K562 (cell line): ENCODE measurements around the gene MADD. TPM values are rescaled to one million over a fixed set of nuclear protein-coding genes. Genes with fewer than 3 reads are reported as not detected.

Experiments used
- ATAC-seq: fragments of 200-7000 bp; cut with Tn5 transposase; 3 replicates; pipeline ENCODE4 v1.9.1; 2020; ENCODE audit warnings: moderate library complexity
- BruUV-seq: library from RNA; stranded (reverse); fragments of 400-500 nt; replicated peaks from 2 replicates; lab custom pipeline; 2021; lab: Mats Ljungman, UMichigan
- CTCF ChIA-PET: fragments of 300-600 bp; formaldehyde crosslinking; extraction: SDS; loops from one replicate; lab custom pipeline; 2021; ENCODE audit warnings: low intra/inter-chr PET ratio; lab: Yijun Ruan, JAX
- POLR2A ChIA-PET: fragments of 300-600, 350-650 bp; sonication (Branson Sonifier 250); formaldehyde crosslinking; extraction: SDS; loops from one replicate; lab custom pipeline; 2021; ENCODE audit warnings: antibody characterized with exemption, inconsistent platforms; lab: Yijun Ruan, JAX
- DNase-seq, 4 experiments: peaks; one replicate each; pipeline versions ENCODE4 v3.0.0 to v3.0.0-alpha.2; 2011 to 2018; ENCODE audit warnings: low spot score in 3 of 4, mixed read lengths in 3 of 4; ENCODE audit errors: extremely low read depth in 1 of 4
- FAIRE-seq: peaks from 2 replicates; lab custom pipeline; 2011; peaks lifted over from hg19 to GRCh38; lab: Jason Lieb, UNC
- H2AFZ ChIP-seq: 2 replicates; pipeline ENCODE4 v1.6.0; 2011; ENCODE audit warnings: low read depth, low read length, control low read depth, inconsistent platforms
- H3K27ac ChIP-seq: fragments of 200-600 bp; 3 replicates; pipeline ENCODE4 v1.8.0; 2011; ENCODE audit warnings: low read depth, mild to moderate bottlenecking, control low read depth, inconsistent platforms, low read length, moderate library complexity, mixed read lengths; ENCODE audit errors: extremely low read depth
- H3K27me3 ChIP-seq, 2 experiments: fragments of 300-600 bp in 1 of 2; 2 replicates in 1 of 2; 3 replicates in 1 of 2; pipeline versions ENCODE4 v1.6.0 to v1.8.0; 2011; ENCODE audit warnings: inconsistent platforms in 2 of 2, low read length in 2 of 2, mild to moderate bottlenecking in 1 of 2, mixed read lengths in 1 of 2, moderate library complexity in 1 of 2; ENCODE audit not compliant: control insufficient read depth in 2 of 2, insufficient read depth in 2 of 2
- H3K36me3 ChIP-seq: fragments of 300-600 bp; 3 replicates; pipeline ENCODE4 v1.8.0; 2011; ENCODE audit warnings: mild to moderate bottlenecking, low read length, inconsistent platforms; ENCODE audit not compliant: control insufficient read depth, insufficient read depth
- H3K4me1 ChIP-seq, 2 experiments: fragments of 200-600 bp in 1 of 2; replicated peaks in 1 of 2; 2 replicates in 1 of 2; 3 replicates in 1 of 2; pipeline versions ENCODE4 v1.5.1 to v1.8.0; 2011; ENCODE audit warnings: inconsistent platforms in 2 of 2, low read length in 2 of 2, mild to moderate bottlenecking in 1 of 2, mixed read lengths in 1 of 2, moderate library complexity in 1 of 2; ENCODE audit not compliant: control insufficient read depth in 2 of 2, insufficient read depth in 2 of 2
- H3K4me2 ChIP-seq: 2 replicates; pipeline ENCODE4 v1.6.1; 2011; ENCODE audit warnings: low read length, control low read depth, inconsistent platforms, mixed read lengths; ENCODE audit not compliant: insufficient read depth
- H3K4me3 ChIP-seq: fragments of 200-600 bp; sonication (generic), shearing (Covaris generic); 2 replicates; pipeline ENCODE4 v1.5.1; 2016; ENCODE audit warnings: control low read depth, inconsistent platforms
- H3K79me2 ChIP-seq: fragments of 200-600 bp; 3 replicates; pipeline ENCODE4 v1.8.0; 2011; ENCODE audit warnings: low read length, inconsistent platforms; ENCODE audit not compliant: control insufficient read depth, insufficient read depth
- H3K9ac ChIP-seq, 2 experiments: 2 replicates each; pipeline versions ENCODE4 v1.6.0 to v1.6.1; 2011; ENCODE audit warnings: low read depth in 2 of 2, low read length in 2 of 2, control low read depth in 1 of 2, inconsistent platforms in 1 of 2, mild to moderate bottlenecking in 1 of 2, mixed read lengths in 1 of 2; ENCODE audit not compliant: insufficient read depth in 1 of 2
- H3K9me1 ChIP-seq: one replicate; pipeline ENCODE4 v1.6.0; 2011; ENCODE audit warnings: inconsistent platforms, mild to moderate bottlenecking, low read length, moderate library complexity; ENCODE audit not compliant: control insufficient read depth, insufficient read depth
- H3K9me3 ChIP-seq: replicated peaks from 2 replicates; pipeline ENCODE4 v1.5.1; 2011; ENCODE audit warnings: low read depth, low read length, inconsistent platforms; ENCODE audit not compliant: control insufficient read depth, insufficient read depth
- H4K20me1 ChIP-seq: replicated peaks from 2 replicates; pipeline ENCODE4 v1.6.1; 2011; ENCODE audit warnings: low read length, inconsistent platforms, mixed read lengths; ENCODE audit not compliant: control insufficient read depth, insufficient read depth
- CBX2 ChIP-seq: fragments of 200-600 bp; sonication (generic); IDR thresholded peaks from one replicate; pipeline ENCODE4 v1.6.1; 2012; ENCODE audit warnings: mild to moderate bottlenecking, low read length, inconsistent platforms; ENCODE audit not compliant: insufficient read depth, poor library complexity, severe bottlenecking
- CSDE1 ChIP-seq, 2 experiments: fragments of 450-650 bp; IDR thresholded peaks; 2 replicates each; pipeline ENCODE4 v1.6.1; 2016; ENCODE audit warnings: mild to moderate bottlenecking in 1 of 2
- JUNB ChIP-seq: fragments of 450-650 bp; formaldehyde crosslinking; conservative IDR thresholded peaks from 2 replicates; pipeline ENCODE4 v1.4.0; 2020; ENCODE audit warnings: mild to moderate bottlenecking
- KAT7 ChIP-seq: sonication (generic); formaldehyde crosslinking; IDR thresholded peaks from 2 replicates; pipeline ENCODE4 v1.8.0; 2022; ENCODE audit warnings: missing genetic modification reagents, mild to moderate bottlenecking, borderline replicate concordance
- KLF13 ChIP-seq: fragments of 450-650 bp; IDR thresholded peaks from 2 replicates; pipeline ENCODE4 v1.6.1; 2016; ENCODE audit warnings: missing genetic modification characterization, low read depth, mild to moderate bottlenecking, missing compliant biosample characterization, moderate library complexity, borderline replicate concordance
- LCOR ChIP-seq: sonication (generic); formaldehyde crosslinking; IDR thresholded peaks from 2 replicates; pipeline ENCODE4 v1.8.0; 2022; ENCODE audit warnings: mild to moderate bottlenecking, missing genetic modification reagents
- MIER1 ChIP-seq: fragments of 450-650 bp; IDR thresholded peaks from 2 replicates; pipeline ENCODE4 v1.6.1; 2016; ENCODE audit warnings: antibody characterized with exemption, mild to moderate bottlenecking, low read depth
- PHB ChIP-seq: fragments of 250-450 bp; sonication (Bioruptor Pico); IDR thresholded peaks from 2 replicates; pipeline ENCODE4 v1.5.0; 2021
- TAL1 ChIP-seq: fragments of 450-650 bp; IDR thresholded peaks from 2 replicates; pipeline ENCODE4 v1.6.1; 2016; ENCODE audit warnings: mild to moderate bottlenecking
- ZC3H4 ChIP-seq: sonication (generic); formaldehyde crosslinking; IDR thresholded peaks from 2 replicates; pipeline ENCODE4 v1.9.0; 2021; ENCODE audit warnings: missing genetic modification reagents, borderline replicate concordance
- ZNF143 ChIP-seq: sonication (generic); formaldehyde crosslinking; IDR thresholded peaks from 2 replicates; pipeline ENCODE4 v1.9.0; 2022; ENCODE audit warnings: mild to moderate bottlenecking, missing genetic modification reagents
- ZNF274 ChIP-seq: IDR thresholded peaks from 2 replicates; pipeline ENCODE4 v1.6.1; 2011; ENCODE audit warnings: low read depth, mild to moderate bottlenecking, low read length, moderate library complexity, borderline replicate concordance
- ZNF354B ChIP-seq: fragments of 250-450 bp; sonication (Bioruptor Pico); IDR thresholded peaks from 2 replicates; pipeline ENCODE4 v1.4.0; 2020
- WGBS: fragments of 100-300 bp; shearing (Covaris generic); methylation state at CpG from one replicate; pipeline ENCODE4 v1.1.6; 2016; ENCODE audit warnings: low coverage, mixed read lengths; ENCODE audit not compliant: insufficient coverage; ENCODE audit errors: missing lambda C conversion rate; 5-methylcytosine and 5-hydroxymethylcytosine counted together
- in situ Hi-C: fragments of 300-500 bp; cut with MboI; formaldehyde crosslinking; loops from 4 replicates; pipeline ENCODE4 v1.15.0; 2018; ENCODE audit warnings: inconsistent platforms, mixed read lengths
- intact Hi-C: fragments of 100-400 bp; cut with micrococcal nuclease; formaldehyde crosslinking; loops from 2 replicates; pipeline ENCODE4 v1.14.2; 2022
- polyA plus RNA-seq, 8 experiments: library from polyadenylated mRNA; depleted of rRNA in 4 of 8; stranded (reverse) in 5 of 8; unstranded in 3 of 8; fragments of >200 nt; fragmentation: Nextera tagmentation in 2 of 8; fragmentation: Illumina TruSeq in 1 of 8; extraction: Ambion mirVana in 2 of 8; extraction: Trizol in 1 of 8; gene quantifications; 2 replicates each; pipeline versions ENCODE4 v1.2.1 to v1.2.3, GENCODE V29; 2011 to 2014; ENCODE audit warnings: inconsistent platforms in 1 of 8, missing spikeins in 1 of 8
- total RNA-seq, 7 experiments: library from RNA; depleted of rRNA in 6 of 7; stranded (reverse); fragments of >200 nt in 6 of 7; fragmentation: Illumina TruSeq in 2 of 7; extraction: Trizol in 2 of 7; gene quantifications; 2 replicates each; pipeline versions ENCODE4 v1.2.1 to v1.2.3, GENCODE V29; 2011 to 2021; ENCODE audit warnings: low replicate concordance in 1 of 7
- TF ChIP-seq, protein P1 (sequence below), 2 experiments: fragments of 450-650 bp in 1 of 2; sonication (generic) in 1 of 2; formaldehyde crosslinking in 1 of 2; IDR thresholded peaks in 1 of 2; conservative IDR thresholded peaks in 1 of 2; 2 replicates each; pipeline versions ENCODE4 v1.6.1 to v1.8.1; 2016 to 2023; ENCODE audit warnings: mild to moderate bottlenecking in 2 of 2, moderate library complexity in 2 of 2, inconsistent platforms in 1 of 2, missing genetic modification reagents in 1 of 2
- TF ChIP-seq, protein P2 (sequence below): fragments of 250-450 bp; sonication (Bioruptor Pico); IDR thresholded peaks from 2 replicates; pipeline ENCODE4 v1.4.0; 2020
- TF ChIP-seq, protein P3 (sequence below): fragments of 450-650 bp; IDR thresholded peaks from 2 replicates; pipeline ENCODE4 v1.6.1; 2016; ENCODE audit warnings: antibody characterized with exemption
- TF ChIP-seq, protein P4 (sequence below): fragments of 250-450 bp; sonication (Bioruptor Pico); IDR thresholded peaks from 2 replicates; pipeline ENCODE4 v1.8.0; 2021; ENCODE audit warnings: borderline replicate concordance, mild to moderate bottlenecking, moderate library complexity; ENCODE audit not compliant: poor library complexity, severe bottlenecking
- TF ChIP-seq, protein P5 (sequence below): fragments of 450-650 bp; formaldehyde crosslinking; IDR thresholded peaks from 2 replicates; pipeline ENCODE4 v1.4.0; 2020; ENCODE audit warnings: mild to moderate bottlenecking, moderate library complexity

The MADD gene
- total and polyA plus RNA-seq, 9 of the 15 experiments (the other 6 are each of a cell fraction or from before 2014, with no cell fraction given) = 0.68 to 57.6 (median 33.6) TPM

DNA sequence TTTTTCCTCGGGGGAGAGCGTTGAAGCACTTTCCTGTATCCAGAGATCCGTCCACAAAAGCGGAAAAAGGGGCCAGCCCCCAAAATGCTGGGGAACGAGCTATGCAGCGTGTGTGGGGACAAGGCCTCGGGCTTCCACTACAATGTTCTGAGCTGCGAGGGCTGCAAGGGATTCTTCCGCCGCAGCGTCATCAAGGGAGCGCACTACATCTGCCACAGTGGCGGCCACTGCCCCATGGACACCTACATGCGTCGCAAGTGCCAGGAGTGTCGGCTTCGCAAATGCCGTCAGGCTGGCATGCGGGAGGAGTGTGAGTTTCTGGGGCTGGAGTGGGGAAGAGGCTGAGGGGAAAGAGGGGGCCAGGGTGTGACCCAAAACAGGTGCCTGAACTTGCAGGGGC lies 9.6 kb upstream of the MADD start:
- intact Hi-C loops (no loop called here), in situ Hi-C loops (no loop called here)
- Histone ChIP-seq H3K4me1 (peaks cover 45 to 46% of the 10 kb centered on the region in 2 experiments), H3K9ac (no peak overlapping the region), H3K79me2 (no peaks in the 10 kb centered on the region), H3K4me3 (no peak overlapping the region), H3K36me3 (no peaks in the 10 kb centered on the region), H3K27ac (no peak overlapping the region), H3K9me3 (no peaks in the 10 kb centered on the region), H3K9me1 (no peaks in the 10 kb centered on the region), H3K27me3 (no peaks in the 10 kb centered on the region), H4K20me1 (no peaks in the 10 kb centered on the region), H3K4me2 (no peak overlapping the region), H2AFZ (no peak overlapping the region)
- CTCF ChIA-PET = interaction anchor here (3.6 kb wide), 1 partner anchor 94 kb away, joined by 46 read pairs; no protein-coding TSS in a partner anchor
- ATAC-seq (no peak), FAIRE-seq (no peak), DNase-seq (no peak)
- WGBS = 85% methylated on average over 15 of the region's 19 CpGs
- TF ChIP-seq ZNF354B (no peak), CBX2 (no peak), KAT7 (no peak), MIER1 (no peak), PHB (CRISPR knock-in tag) (no peak), ZC3H4 (CRISPR knock-in tag) (no peak), TAL1 (no peak), CSDE1 (IDR thresholded peaks at IDR 0.05) (no peak), ZNF143 (CRISPR knock-in tag) (no peak), ZNF274 (no peak), KLF13 (tag) (no peak), LCOR (no peak), JUNB (no peak)
- TF ChIP-seq, protein P1, sequence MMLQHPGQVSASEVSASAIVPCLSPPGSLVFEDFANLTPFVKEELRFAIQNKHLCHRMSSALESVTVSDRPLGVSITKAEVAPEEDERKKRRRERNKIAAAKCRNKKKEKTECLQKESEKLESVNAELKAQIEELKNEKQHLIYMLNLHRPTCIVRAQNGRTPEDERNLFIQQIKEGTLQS (IDR thresholded peaks at IDR 0.05) = no peak
- TF ChIP-seq, protein P1 (CRISPR knock-in tag; conservative IDR thresholded peaks at IDR 0.05) = no peak
- TF ChIP-seq, protein P2, sequence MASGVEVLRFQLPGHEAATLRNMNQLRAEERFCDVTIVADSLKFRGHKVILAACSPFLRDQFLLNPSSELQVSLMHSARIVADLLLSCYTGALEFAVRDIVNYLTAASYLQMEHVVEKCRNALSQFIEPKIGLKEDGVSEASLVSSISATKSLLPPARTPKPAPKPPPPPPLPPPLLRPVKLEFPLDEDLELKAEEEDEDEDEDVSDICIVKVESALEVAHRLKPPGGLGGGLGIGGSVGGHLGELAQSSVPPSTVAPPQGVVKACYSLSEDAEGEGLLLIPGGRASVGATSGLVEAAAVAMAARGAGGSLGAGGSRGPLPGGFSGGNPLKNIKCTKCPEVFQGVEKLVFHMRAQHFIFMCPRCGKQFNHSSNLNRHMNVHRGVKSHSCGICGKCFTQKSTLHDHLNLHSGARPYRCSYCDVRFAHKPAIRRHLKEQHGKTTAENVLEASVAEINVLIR (CRISPR knock-in tag) = no peak
- TF ChIP-seq, protein P3, sequence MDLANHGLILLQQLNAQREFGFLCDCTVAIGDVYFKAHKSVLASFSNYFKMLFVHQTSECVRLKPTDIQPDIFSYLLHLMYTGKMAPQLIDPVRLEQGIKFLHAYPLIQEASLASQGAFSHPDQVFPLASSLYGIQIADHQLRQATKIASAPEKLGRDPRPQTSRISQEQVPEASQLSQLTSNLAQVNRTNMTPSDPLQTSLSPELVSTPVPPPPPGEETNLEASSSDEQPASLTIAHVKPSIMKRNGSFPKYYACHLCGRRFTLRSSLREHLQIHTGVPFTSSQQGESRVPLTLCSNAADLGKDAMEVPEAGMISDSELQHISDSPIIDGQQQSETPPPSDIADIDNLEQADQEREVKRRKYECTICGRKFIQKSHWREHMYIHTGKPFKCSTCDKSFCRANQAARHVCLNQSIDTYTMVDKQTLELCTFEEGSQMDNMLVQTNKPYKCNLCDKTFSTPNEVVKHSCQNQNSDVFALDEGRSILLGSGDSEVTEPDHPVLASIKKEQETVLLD = no peak
- TF ChIP-seq, protein P4, sequence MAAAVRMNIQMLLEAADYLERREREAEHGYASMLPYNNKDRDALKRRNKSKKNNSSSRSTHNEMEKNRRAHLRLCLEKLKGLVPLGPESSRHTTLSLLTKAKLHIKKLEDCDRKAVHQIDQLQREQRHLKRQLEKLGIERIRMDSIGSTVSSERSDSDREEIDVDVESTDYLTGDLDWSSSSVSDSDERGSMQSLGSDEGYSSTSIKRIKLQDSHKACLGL (CRISPR knock-in tag) = no peak
- TF ChIP-seq, protein P5, sequence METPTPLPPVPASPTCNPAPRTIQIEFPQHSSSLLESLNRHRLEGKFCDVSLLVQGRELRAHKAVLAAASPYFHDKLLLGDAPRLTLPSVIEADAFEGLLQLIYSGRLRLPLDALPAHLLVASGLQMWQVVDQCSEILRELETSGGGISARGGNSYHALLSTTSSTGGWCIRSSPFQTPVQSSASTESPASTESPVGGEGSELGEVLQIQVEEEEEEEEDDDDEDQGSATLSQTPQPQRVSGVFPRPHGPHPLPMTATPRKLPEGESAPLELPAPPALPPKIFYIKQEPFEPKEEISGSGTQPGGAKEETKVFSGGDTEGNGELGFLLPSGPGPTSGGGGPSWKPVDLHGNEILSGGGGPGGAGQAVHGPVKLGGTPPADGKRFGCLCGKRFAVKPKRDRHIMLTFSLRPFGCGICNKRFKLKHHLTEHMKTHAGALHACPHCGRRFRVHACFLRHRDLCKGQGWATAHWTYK = no peak
- POLR2A ChIA-PET = interaction anchor here (1.9 to 3.9 kb wide), 2 partner anchors 11 kb away, joined by 11 to 31 read pairs; partner anchors contain the start of gene ACP2
- no TSS peak for BruUV-seq
